Testis (tissue), 3 donors: ENCODE measurements around the gene IRF9. TPM values are rescaled to one million over a fixed set of nuclear protein-coding genes. Genes with fewer than 3 reads are reported as not detected.

Source experiments
- DNase-seq: peaks from one replicate; pipeline ENCODE4 v3.0.0-alpha.2; 2019
- H3K27ac ChIP-seq, 2 donors: fragments of 200-600 bp; sonication (generic); one replicate each; pipeline ENCODE4 v1.5.1; 2019
- H3K27me3 ChIP-seq: fragments of 200-600 bp; sonication (generic); one replicate; pipeline ENCODE4 v1.5.1; 2019
- H3K36me3 ChIP-seq: fragments of 200-600 bp; sonication (generic); one replicate; pipeline ENCODE4 v1.5.1; 2017; ENCODE audit warnings: low read depth; ENCODE audit errors: missing control alignments
- H3K4me1 ChIP-seq: fragments of 200-600 bp; sonication (generic); one replicate; pipeline ENCODE4 v1.5.1; 2019
- H3K4me3 ChIP-seq, 2 donors: fragments of 200-600 bp; sonication (generic); one replicate each; pipeline ENCODE4 v1.5.1; 2017 to 2019
- H3K9me3 ChIP-seq: fragments of 200-600 bp; sonication (generic); one replicate; pipeline ENCODE4 v1.5.1; 2017
- POLR2A ChIP-seq: fragments of 450-650 bp; IDR thresholded peaks from one replicate; pipeline ENCODE4 v1.6.1; 2017; ENCODE audit warnings: antibody characterized with exemption, mild to moderate bottlenecking, moderate library complexity
- WGBS, 2 donors: methylation state at CpG; one replicate each; pipeline ENCODE4 v1.1.5; 2018; 5-methylcytosine and 5-hydroxymethylcytosine counted together
- intact Hi-C: fragments of 100-400 bp; cut with DNase I; formaldehyde crosslinking; loops from one replicate; pipeline ENCODE4 v1.15.1; 2023; ENCODE audit warnings: low total_unique reads
- polyA plus RNA-seq: library from polyadenylated mRNA; stranded (reverse); fragments of 350-450 nt; fragmentation: Illumina TruSeq; extraction: RNeasy Lipid Tissue Mini Kit (QIAGEN cat#74804); gene quantifications from one replicate; pipeline ENCODE4 v1.2.3, GENCODE V29; 2014; ENCODE audit warnings: low read depth, low replicate concordance; ENCODE audit not compliant: insufficient read depth
- total RNA-seq, 2 donors: library from RNA; depleted of rRNA; stranded (reverse); fragments of >200 nt; gene quantifications; one replicate each; pipeline ENCODE4 v1.2.3, GENCODE V29; 2016
- TF ChIP-seq, protein P1 (sequence below), 3 experiments: fragments of 450-650 bp in 2 of 3; fragments of 200-600 bp in 1 of 3; sonication (generic) in 1 of 3; IDR thresholded peaks; one replicate each; pipeline ENCODE4 v1.5.1; 2016 to 2019; ENCODE audit warnings: antibody characterized with exemption in 3 of 3, mild to moderate bottlenecking in 2 of 3, moderate library complexity in 1 of 3

The IRF9 gene
- total and polyA plus RNA-seq, 3 donors from 2014 or later = 45.7 to 74.8 (median 56.2) TPM

GRCh38 chr14:24185741-24186140 is 24.7 kb downstream of the IRF9 start:
- H3K27ac ChIP-seq = no peak overlapping the region
- H3K9me3 ChIP-seq = no peaks in the 10 kb centered on the region
- H3K27me3 ChIP-seq = no peaks in the 10 kb centered on the region
- H3K4me3 ChIP-seq = no peak overlapping the region
- H3K36me3 ChIP-seq = no peaks in the 10 kb centered on the region
- H3K4me1 ChIP-seq = peaks cover 9% of the 10 kb centered on the region
- intact Hi-C loops = no loop called here
- TF ChIP-seq, protein P1, sequence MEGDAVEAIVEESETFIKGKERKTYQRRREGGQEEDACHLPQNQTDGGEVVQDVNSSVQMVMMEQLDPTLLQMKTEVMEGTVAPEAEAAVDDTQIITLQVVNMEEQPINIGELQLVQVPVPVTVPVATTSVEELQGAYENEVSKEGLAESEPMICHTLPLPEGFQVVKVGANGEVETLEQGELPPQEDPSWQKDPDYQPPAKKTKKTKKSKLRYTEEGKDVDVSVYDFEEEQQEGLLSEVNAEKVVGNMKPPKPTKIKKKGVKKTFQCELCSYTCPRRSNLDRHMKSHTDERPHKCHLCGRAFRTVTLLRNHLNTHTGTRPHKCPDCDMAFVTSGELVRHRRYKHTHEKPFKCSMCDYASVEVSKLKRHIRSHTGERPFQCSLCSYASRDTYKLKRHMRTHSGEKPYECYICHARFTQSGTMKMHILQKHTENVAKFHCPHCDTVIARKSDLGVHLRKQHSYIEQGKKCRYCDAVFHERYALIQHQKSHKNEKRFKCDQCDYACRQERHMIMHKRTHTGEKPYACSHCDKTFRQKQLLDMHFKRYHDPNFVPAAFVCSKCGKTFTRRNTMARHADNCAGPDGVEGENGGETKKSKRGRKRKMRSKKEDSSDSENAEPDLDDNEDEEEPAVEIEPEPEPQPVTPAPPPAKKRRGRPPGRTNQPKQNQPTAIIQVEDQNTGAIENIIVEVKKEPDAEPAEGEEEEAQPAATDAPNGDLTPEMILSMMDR (IDR thresholded peaks at IDR 0.05) = no peak
- no peak for TF ChIP-seq POLR2A
- WGBS, 2 donors = 94 to 97% methylated on average over 11 of the region's 11 CpGs
- DNase-seq = no peak

- no peak overlapping the region for H3K27ac ChIP-seq
- WGBS, 2 donors = 93 to 94% methylated on average over 10 of the region's 10 CpGs
- intact Hi-C loops = no loop called here
- no peak overlapping the region for H3K4me3 ChIP-seq
- H3K27me3 ChIP-seq = no peaks in the 10 kb centered on the region
- DNase-seq = no peak
- H3K36me3 ChIP-seq = no peaks in the 10 kb centered on the region
- H3K4me1 ChIP-seq = peaks cover 9% of the 10 kb centered on the region
- TF ChIP-seq POLR2A = no peak
- TF ChIP-seq, protein P1 (IDR thresholded peaks at IDR 0.05) = no peak
- no peaks in the 10 kb centered on the region for H3K9me3 ChIP-seq
Measured at GRCh38 chr14:24186831-24187538, 25.9 kb downstream of the IRF9 start.

DNA sequence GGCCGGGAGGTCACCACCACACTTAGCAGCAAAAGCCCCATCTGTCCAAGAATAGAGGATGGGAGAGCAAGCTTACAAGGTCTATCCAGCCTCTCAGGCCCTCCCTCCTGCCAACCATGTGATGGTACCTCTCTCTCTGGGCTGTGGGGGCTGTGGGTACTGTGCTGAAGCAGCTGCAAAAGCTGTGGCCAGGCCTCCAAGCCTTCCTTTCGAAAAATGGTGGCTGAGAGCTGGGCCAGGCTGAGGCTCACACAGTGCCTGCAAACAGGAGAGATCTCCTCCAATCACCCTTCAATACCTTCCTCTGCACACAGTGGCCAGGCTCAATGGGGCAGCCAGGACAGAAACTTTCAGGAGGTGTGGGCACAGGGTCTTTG is 26.5 kb downstream of the IRF9 start:
- WGBS, 2 donors = 87 to 92% methylated on average over 2 of the region's 2 CpGs
- intact Hi-C loops = no loop called here
- Histone ChIP-seq H3K27ac (peak overlapping the region in 1 of 2 donors; percentile 44), H3K4me3 (no peak overlapping the region), H3K9me3 (no peaks in the 10 kb centered on the region), H3K27me3 (no peaks in the 10 kb centered on the region), H3K36me3 (no peaks in the 10 kb centered on the region), H3K4me1 (peaks cover 9% of the 10 kb centered on the region)
- no peak for DNase-seq
- TF ChIP-seq, protein P1 (IDR thresholded peaks at IDR 0.05) = no peak
- no peak for TF ChIP-seq POLR2A

DNA sequence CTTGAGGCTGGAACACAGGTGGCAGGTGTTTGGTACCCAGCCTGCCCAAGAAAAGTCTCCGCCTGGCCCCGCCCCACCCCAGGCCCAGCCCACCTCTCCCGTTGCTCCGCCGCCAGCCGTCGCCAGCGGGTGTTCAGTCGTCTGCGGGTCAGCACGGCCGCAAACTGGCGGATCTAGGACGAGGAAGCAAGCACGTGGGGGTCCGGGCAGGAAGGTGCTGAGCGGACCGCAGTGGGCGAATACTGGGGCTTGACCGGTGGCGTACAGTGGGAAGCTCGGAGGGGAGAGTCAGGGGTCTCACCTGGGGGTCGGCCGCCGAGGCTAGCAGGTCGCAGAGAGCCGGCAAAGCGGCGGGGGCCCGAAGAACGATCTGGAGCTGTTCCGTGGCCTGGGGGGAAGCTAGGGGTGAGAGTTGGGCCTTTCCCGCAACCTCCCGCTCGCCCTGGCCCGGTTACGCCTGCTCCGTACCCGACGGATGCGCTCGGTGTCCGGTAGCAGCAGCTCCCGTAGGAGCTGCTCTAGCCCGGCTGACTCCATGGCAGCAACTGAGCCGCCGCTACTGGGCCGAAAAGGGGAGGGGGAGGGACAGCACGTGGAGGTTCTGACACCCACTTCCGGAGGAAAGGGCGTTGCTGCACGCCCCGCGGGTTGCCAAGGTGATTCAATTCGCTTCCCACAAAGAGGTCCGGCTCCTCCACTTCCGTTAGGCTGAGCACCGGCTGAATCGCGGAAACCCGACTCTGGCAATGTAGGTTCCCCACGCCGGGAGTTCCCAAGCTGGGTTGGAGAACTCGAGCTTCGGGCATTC is 27.4 kb downstream of the IRF9 start, which contains the start of gene IPO4:
IPO4 (minus strand) TSS at position 566 of the 808 bp plus-strand sequence; CDS start at position 537, 29 bp downstream.
- Histone ChIP-seq H3K27ac (peak within 1 kb of the TSS in 1 of 2 donors; percentile 52), H3K4me1 (peaks cover 9% of the 10 kb centered on the region), H3K27me3 (no peaks in the 10 kb centered on the region), H3K4me3 (peak within 1 kb of the TSS; percentile 55 to 76), H3K9me3 (no peaks in the 10 kb centered on the region), H3K36me3 (no peaks in the 10 kb centered on the region)
- TF ChIP-seq, protein P1 (IDR thresholded peaks at IDR 0.05) = no peak
- no peak for TF ChIP-seq POLR2A
- 0% methylated on average over 42 to 64 of the region's 65 CpGs for WGBS, 2 donors
- DNase-seq = peak; percentile 98
- intact Hi-C loops = no loop called here
